HCT116 (cell line): Measurements from ENCODE around the gene LAMA1. TPM values are rescaled to one million over a fixed set of nuclear protein-coding genes. Genes with fewer than 3 reads are reported as not detected.

Source experiments
- ATAC-seq: fragments of 200-7000 bp; cut with Tn5 transposase; 2 replicates; pipeline ENCODE4 v1.9.1; 2020; ENCODE audit warnings: mild to moderate bottlenecking, moderate library complexity
- BruUV-seq: library from RNA; stranded (reverse); fragments of 400-500 nt; replicated peaks from 2 replicates; lab custom pipeline; 2021; lab: Mats Ljungman, UMichigan
- CTCF ChIA-PET: fragments of 300-600 bp; sonication (Branson Sonifier 250); formaldehyde crosslinking; loops from one replicate; lab custom pipeline; 2021; ENCODE audit warnings: antibody characterized with exemption; lab: Charles Lee
- POLR2A ChIA-PET: fragments of 300-600, 350-600 bp; sonication (Branson Sonifier 250); formaldehyde crosslinking; loops from one replicate; lab custom pipeline; 2021; ENCODE audit warnings: antibody characterized with exemption; lab: Charles Lee
- RAD21 ChIA-PET, 2 experiments: fragments of 300-600 bp; sonication (Branson Sonifier 250); formaldehyde crosslinking; loops; one replicate each; lab custom pipeline; 2023; ENCODE audit warnings: low total read pairs in 2 of 2; ENCODE audit not compliant: uncharacterized antibody in 2 of 2, unreplicated experiment in 2 of 2, low non-redundant PET in 1 of 2; lab: Charles Lee
- DNase-seq: peaks from one replicate; pipeline ENCODE4 v3.0.0-alpha.2; 2010; ENCODE audit warnings: low read depth, low spot score
- H2AFZ ChIP-seq: fragments of 200-600 bp; shearing (Covaris generic), sonication (generic); 2 replicates; pipeline ENCODE4 v1.6.1; 2017; ENCODE audit warnings: low read depth, mixed run types, mixed read lengths, antibody characterized with exemption, low read length; ENCODE audit not compliant: poor library complexity, severe bottlenecking
- H3K27ac ChIP-seq: 2 replicates; pipeline ENCODE4 v1.5.1; 2012; ENCODE audit warnings: low read depth, low read length
- H3K27me3 ChIP-seq: fragments of 200-600 bp; sonication (generic); 2 replicates; pipeline ENCODE4 v1.6.1; 2016; ENCODE audit warnings: mixed run types, low read length, mixed read lengths; ENCODE audit not compliant: insufficient read depth
- H3K36me3 ChIP-seq, 2 experiments: fragments of 200-500 bp in 1 of 2; fragments of 200-600 bp in 1 of 2; sonication (Bioruptor generic) in 1 of 2; sonication (generic) in 1 of 2; 2 replicates each; pipeline versions ENCODE4 v1.5.1 to v1.6.1; 2014 to 2016; ENCODE audit warnings: low read length in 2 of 2, inconsistent platforms in 1 of 2, mixed read lengths in 1 of 2, mixed run types in 1 of 2; ENCODE audit not compliant: insufficient read depth in 2 of 2, control insufficient read depth in 1 of 2
- H3K4me1 ChIP-seq, 2 experiments: fragments of 200-600 bp in 1 of 2; sonication (generic) in 1 of 2; 2 replicates each; pipeline versions ENCODE4 v1.5.1 to v1.6.1; 2012 to 2017; ENCODE audit warnings: low read length in 2 of 2, inconsistent platforms in 1 of 2, mild to moderate bottlenecking in 1 of 2, mixed read lengths in 1 of 2, mixed run types in 1 of 2, moderate library complexity in 1 of 2; ENCODE audit not compliant: insufficient read depth in 2 of 2, control insufficient read depth in 1 of 2
- H3K4me2 ChIP-seq: fragments of 200-600 bp; sonication (generic); 2 replicates; pipeline ENCODE4 v1.6.1; 2017; ENCODE audit warnings: mixed run types, low read length, mixed read lengths
- H3K4me3 ChIP-seq, 2 experiments: fragments of 200-600 bp in 1 of 2; sonication (generic) in 1 of 2; replicated peaks in 1 of 2; 2 replicates each; pipeline ENCODE4 v1.5.1; 2011 to 2016; ENCODE audit warnings: low read length in 2 of 2, control low read depth in 1 of 2, low read depth in 1 of 2, mild to moderate bottlenecking in 1 of 2, mixed read lengths in 1 of 2, mixed run types in 1 of 2
- H3K79me2 ChIP-seq: fragments of 200-600 bp; sonication (generic); 2 replicates; pipeline ENCODE4 v1.6.1; 2017; ENCODE audit warnings: mild to moderate bottlenecking, mixed run types, low read length, moderate library complexity, mixed read lengths; ENCODE audit not compliant: insufficient read depth
- H3K9ac ChIP-seq: fragments of 200-600 bp; sonication (generic); 2 replicates; pipeline ENCODE4 v1.6.1; 2016; ENCODE audit warnings: low read length, mixed read lengths
- H3K9me2 ChIP-seq: fragments of 200-600 bp; sonication (generic), shearing (Covaris generic); 2 replicates; pipeline ENCODE4 v1.6.1; 2017; ENCODE audit warnings: mixed run types, mild to moderate bottlenecking, moderate library complexity; ENCODE audit not compliant: insufficient read depth
- H3K9me3 ChIP-seq, 2 experiments: fragments of 200-500 bp in 1 of 2; fragments of 200-600 bp in 1 of 2; sonication (Bioruptor generic) in 1 of 2; sonication (generic) in 1 of 2; 2 replicates each; pipeline ENCODE4 v1.6.1; 2014 to 2017; ENCODE audit warnings: low read length in 2 of 2, mixed read lengths in 2 of 2, inconsistent platforms in 1 of 2, low read depth in 1 of 2, mild to moderate bottlenecking in 1 of 2, mixed run types in 1 of 2, moderate library complexity in 1 of 2; ENCODE audit not compliant: control insufficient read depth in 1 of 2, insufficient read depth in 1 of 2
- H4K20me1 ChIP-seq: fragments of 200-600 bp; sonication (generic), shearing (Covaris generic); 2 replicates; pipeline ENCODE4 v1.6.1; 2017; ENCODE audit warnings: mixed run types, mild to moderate bottlenecking, moderate library complexity; ENCODE audit not compliant: insufficient read depth
- EZH2 ChIP-seq: fragments of 200-600 bp; sonication (generic); IDR thresholded peaks from 2 replicates; pipeline ENCODE4 v1.6.1; 2017; ENCODE audit warnings: antibody characterized with exemption, mixed run types
- FOSL1 ChIP-seq: IDR thresholded peaks from 2 replicates; pipeline ENCODE4 v1.6.1; 2012; ENCODE audit warnings: low read depth
- MAX ChIP-seq: IDR thresholded peaks from 2 replicates; pipeline ENCODE4 v1.6.1; 2012
- POLR2AphosphoS5 ChIP-seq: IDR thresholded peaks from 2 replicates; pipeline ENCODE4 v1.6.1; 2011; ENCODE audit warnings: mild to moderate bottlenecking, low read depth, low read length, moderate library complexity
- SIN3A ChIP-seq: IDR thresholded peaks from 2 replicates; pipeline ENCODE4 v1.6.1; 2012; ENCODE audit warnings: low read depth
- YY1 ChIP-seq: IDR thresholded peaks from 2 replicates; pipeline ENCODE4 v1.6.1; 2011; ENCODE audit warnings: low read length, low read depth, moderate library complexity, mild to moderate bottlenecking; ENCODE audit not compliant: insufficient replicate concordance; ENCODE audit errors: extremely low read depth
- intact Hi-C: fragments of 100-400 bp; cut with micrococcal nuclease; formaldehyde crosslinking; loops from 2 replicates; pipeline ENCODE4 v1.10.0; 2022
- total RNA-seq: library from RNA; stranded (reverse); gene quantifications from one replicate; pipeline ENCODE4 v1.2.1, GENCODE V29; 2021; ENCODE audit not compliant: unreplicated experiment
- TF ChIP-seq, protein P1 (sequence below): IDR thresholded peaks from 2 replicates; pipeline ENCODE4 v1.6.1; 2011; ENCODE audit warnings: mild to moderate bottlenecking, low read length, moderate library complexity; ENCODE audit not compliant: insufficient replicate concordance; ENCODE audit errors: extremely low read depth
- TF ChIP-seq, protein P2 (sequence below): IDR thresholded peaks from 2 replicates; pipeline ENCODE4 v1.6.1; 2012

The LAMA1 gene
- total RNA-seq, 1 experiment from 2014 or later: 0.05 TPM

DNA sequence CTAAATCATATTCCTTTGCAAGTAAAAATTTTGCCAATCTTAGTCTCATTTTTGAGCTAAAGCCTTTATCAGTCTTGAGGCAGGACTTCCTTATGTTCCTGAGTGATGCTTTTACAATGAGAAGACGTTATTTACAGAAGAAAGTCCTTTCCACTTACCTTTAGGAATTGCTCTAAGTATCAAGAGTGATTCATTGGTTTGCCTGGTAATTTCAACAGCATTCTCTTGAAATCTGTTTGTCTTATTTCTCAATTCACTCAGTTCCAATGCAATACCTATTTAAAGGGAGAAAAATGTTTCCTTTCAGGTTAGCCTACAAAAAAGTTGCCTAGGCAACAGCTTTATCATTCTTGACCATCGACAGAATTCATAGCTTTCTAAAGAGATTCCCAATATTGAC lies 137.2 kb downstream of the LAMA1 start:
- Histone ChIP-seq H3K27ac (no peak overlapping the region), H3K36me3 (no peaks in the 10 kb centered on the region), H4K20me1 (no peaks in the 10 kb centered on the region), H3K9me3 (peaks cover 0 to 20% of the 10 kb centered on the region in 2 experiments; a peak in 2 of 4 replicates), H3K9me2 (no peaks in the 10 kb centered on the region), H3K4me1 (no peaks in the 10 kb centered on the region), H2AFZ (no peak overlapping the region), H3K27me3 (no peaks in the 10 kb centered on the region), H3K4me2 (no peak overlapping the region), H3K9ac (no peak overlapping the region), H3K79me2 (no peaks in the 10 kb centered on the region), H3K4me3 (no peak overlapping the region)
- CTCF ChIA-PET: no interaction called here
- RAD21 ChIA-PET: no interaction called here
- no peak for ATAC-seq
- POLR2A ChIA-PET: no interaction called here
- intact Hi-C loops: no loop called here
- DNase-seq: no peak
- BruUV-seq: no TSS peak
- TF ChIP-seq, protein P1, sequence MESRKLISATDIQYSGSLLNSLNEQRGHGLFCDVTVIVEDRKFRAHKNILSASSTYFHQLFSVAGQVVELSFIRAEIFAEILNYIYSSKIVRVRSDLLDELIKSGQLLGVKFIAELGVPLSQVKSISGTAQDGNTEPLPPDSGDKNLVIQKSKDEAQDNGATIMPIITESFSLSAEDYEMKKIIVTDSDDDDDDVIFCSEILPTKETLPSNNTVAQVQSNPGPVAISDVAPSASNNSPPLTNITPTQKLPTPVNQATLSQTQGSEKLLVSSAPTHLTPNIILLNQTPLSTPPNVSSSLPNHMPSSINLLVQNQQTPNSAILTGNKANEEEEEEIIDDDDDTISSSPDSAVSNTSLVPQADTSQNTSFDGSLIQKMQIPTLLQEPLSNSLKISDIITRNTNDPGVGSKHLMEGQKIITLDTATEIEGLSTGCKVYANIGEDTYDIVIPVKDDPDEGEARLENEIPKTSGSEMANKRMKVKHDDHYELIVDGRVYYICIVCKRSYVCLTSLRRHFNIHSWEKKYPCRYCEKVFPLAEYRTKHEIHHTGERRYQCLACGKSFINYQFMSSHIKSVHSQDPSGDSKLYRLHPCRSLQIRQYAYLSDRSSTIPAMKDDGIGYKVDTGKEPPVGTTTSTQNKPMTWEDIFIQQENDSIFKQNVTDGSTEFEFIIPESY: no peak
- TF ChIP-seq EZH2 (no peak), SIN3A (no peak), MAX (no peak), POLR2AphosphoS5 (no peak), FOSL1 (no peak), YY1 (no peak)
- TF ChIP-seq, protein P2, sequence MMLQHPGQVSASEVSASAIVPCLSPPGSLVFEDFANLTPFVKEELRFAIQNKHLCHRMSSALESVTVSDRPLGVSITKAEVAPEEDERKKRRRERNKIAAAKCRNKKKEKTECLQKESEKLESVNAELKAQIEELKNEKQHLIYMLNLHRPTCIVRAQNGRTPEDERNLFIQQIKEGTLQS: no peak
